ENCODE results near the gene MDM2. TPM values are rescaled to one million over a fixed set of nuclear protein-coding genes. Genes with fewer than 3 reads are reported as not detected.

MDM2 gene
- polyA plus RNA-seq, 4 donors = 52.3 to 76.4 (median 57.5) TPM

- no peak for DNase-seq (ENCODE audit: low read depth in 4 of 4, low spot score in 2 of 4)
These were observed 37.1 kb downstream of the MDM2 start for GRCh38 chr12:68844788-68845695.

DNA sequence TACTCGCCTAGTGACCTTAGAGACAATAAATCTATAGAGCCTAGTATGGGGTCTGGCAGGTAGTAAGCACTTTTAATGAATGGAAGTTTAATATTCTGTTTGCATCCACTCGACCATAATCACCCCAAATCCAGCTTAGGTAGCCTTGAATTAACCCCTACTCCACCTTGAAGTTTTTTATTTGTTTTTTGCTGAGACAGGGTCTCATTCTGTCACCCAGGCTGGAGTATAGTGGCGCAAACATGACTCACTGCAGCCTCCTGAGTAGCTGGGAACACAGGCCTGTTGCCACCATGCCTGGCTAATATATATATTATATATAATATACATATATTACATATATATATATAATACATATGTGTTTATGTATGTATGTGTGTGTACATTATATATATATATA is 38.8 kb downstream of the MDM2 start:
- DNase-seq (ENCODE audit: low read depth in 4 of 4, low spot score in 2 of 4) = no peak

DNA sequence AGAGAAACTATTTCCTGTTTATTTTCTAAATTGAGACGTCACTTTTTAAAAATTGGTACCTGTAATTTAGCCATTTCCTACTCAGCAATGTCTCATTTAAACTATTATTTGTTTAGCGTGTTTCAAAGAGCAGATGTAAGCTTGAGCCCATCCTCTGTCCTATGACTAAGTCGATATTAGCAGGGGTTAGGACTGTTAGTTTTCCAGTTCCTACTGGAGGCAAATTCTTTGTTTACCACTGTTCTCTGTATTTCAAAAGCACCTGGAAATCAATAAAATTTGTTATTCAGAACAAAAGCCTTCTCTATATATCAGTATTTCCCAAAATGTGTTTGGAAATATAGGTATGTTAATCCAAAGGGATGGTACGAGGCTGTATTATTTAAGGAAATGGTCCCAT is 42.4 kb downstream of the MDM2 start:
- no peak for DNase-seq (ENCODE audit: low read depth in 4 of 4, low spot score in 2 of 4)

DNA sequence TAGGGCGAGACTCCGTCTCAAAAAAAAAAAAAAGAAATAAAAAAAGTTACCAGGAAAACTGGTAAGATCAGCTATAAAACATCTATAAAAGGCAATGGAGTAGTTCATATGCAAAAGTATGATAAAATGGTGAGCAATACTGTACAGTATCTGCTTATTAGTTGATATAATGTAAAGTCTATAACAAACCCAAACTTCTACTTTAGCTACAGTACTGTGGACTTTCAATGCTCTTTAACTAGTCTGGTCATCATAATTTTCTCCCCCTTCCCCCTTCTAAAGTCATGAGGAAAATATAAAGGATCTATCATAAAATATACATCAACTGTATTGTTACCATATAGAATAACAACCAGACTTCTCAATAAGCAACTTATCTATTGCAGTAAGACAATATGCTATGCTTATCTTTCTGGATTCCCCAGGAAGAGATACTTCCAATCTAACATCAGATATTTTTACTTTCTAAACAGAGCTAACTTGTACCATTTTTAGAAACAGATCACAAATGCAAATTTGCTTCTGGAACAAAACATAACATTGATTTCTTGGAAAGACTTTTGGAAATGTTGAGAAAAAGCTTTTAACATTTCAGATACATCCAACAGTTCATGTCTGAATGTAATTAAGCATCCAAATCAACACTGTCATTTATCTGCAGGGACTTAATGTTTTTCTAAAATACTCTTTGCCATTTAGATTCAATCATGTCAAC is 43.8 kb downstream of the MDM2 start:
- no peak for DNase-seq (ENCODE audit: low read depth in 4 of 4, low spot score in 2 of 4)

DNA sequence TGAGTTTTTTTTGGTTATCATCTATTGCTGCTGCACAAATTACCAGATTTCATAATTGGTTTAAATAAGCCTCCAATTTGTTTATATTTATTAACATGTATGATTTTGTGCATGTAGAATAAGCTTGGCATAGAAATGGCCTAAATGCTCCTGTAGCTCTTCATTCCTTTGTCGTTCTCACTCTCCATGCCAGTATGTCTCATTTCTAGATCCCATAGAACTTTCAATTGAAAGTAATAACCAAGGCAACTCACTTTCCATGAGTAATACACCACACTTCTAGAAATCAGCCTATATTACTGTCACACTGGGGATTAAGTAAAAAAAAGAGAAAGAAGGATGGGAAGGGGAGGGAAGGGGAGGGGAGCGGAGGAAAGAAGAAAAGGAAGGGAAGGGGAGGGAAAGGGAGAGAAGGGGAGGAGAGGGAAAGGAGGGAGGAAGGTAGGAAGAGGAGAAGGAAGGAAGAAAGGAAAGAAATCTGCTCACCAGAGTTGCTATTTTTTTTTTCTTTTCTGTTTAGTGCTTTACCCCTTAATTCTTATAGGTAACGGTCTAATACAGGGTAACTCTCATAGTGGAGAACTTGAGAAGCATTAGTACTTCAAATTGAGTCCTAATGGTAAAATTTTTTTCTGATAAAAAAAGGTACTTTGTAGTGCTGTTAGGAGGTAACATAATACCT is 45.6 kb downstream of the MDM2 start:
- no peak for DNase-seq (ENCODE audit: low read depth in 4 of 4, low spot score in 2 of 4)

- DNase-seq (ENCODE audit: low read depth in 4 of 4, low spot score in 2 of 4) = no peak
These were observed 46.1 kb downstream of the MDM2 start for GRCh38 chr12:68854078-68854468.

DNA sequence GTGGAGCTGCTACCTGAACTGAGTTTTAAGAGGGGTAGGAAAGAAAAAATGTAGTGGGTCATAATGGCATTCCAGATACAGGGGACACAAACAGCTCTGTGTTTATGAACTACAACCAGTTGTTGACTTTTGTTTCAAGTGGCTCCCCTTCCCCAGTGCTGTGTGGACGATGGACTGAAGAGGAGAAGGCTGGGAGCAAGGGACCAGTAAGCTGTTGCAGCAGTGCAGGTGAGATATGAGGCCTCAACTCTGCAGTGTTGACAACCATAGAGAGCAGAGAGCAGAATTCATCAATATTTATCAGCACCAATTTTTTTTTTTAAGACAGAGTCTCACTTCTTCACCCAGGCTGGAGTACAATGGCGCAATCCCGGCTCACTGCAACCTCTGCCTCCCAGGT is 46.6 kb downstream of the MDM2 start:
- no peak for DNase-seq (ENCODE audit: low read depth in 4 of 4, low spot score in 2 of 4)

- DNase-seq (ENCODE audit: low read depth in 4 of 4, low spot score in 2 of 4) = no peak
These were observed 47.1 kb downstream of the MDM2 start for GRCh38 chr12:68855111-68855510.

- DNase-seq (ENCODE audit: low read depth in 4 of 4, low spot score in 2 of 4) = no peak
These were observed 47.8 kb downstream of the MDM2 start for GRCh38 chr12:68855771-68856170.

DNA sequence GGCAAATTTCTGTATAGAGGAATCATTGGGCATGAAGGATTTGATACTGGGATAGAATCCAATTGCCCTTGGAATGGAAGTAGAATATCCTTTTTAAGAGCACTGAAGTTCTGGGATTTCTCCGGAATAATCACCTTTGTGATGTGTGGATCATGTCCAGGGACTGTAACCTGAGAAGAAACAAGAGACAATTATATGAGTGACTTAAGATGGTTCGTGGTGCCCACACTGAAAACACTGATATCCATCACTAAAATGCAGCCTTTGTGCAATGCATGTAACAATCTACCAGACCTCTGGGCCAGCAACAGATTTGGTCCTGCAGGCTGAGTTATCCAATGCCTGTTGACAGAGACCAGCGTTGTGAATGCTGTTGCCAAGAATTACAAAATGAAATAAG is 48.5 kb downstream of the MDM2 start:
- no peak for DNase-seq (ENCODE audit: low read depth in 4 of 4, low spot score in 2 of 4)

DNA sequence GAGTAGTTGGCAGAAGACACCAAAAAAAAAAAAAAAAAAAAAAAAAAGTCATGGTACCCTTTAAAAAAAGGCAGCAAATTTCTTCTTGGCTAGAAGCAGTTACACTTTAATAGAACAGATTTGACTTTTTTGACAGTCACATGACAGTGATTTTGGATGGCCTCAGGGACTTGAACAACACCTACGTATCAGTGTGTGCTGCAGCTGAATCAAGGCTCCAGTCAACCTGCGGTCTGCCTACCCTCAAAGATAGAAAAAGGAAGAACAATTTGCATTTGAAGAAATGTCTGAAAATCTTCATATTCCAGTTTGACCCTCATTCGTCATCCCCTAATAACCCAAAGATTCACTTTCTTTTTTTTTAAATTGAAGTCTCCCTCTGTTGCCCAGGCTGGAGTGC is 53.9 kb downstream of the MDM2 start:
- no peak for DNase-seq (ENCODE audit: low read depth in 4 of 4, low spot score in 2 of 4)

DNA sequence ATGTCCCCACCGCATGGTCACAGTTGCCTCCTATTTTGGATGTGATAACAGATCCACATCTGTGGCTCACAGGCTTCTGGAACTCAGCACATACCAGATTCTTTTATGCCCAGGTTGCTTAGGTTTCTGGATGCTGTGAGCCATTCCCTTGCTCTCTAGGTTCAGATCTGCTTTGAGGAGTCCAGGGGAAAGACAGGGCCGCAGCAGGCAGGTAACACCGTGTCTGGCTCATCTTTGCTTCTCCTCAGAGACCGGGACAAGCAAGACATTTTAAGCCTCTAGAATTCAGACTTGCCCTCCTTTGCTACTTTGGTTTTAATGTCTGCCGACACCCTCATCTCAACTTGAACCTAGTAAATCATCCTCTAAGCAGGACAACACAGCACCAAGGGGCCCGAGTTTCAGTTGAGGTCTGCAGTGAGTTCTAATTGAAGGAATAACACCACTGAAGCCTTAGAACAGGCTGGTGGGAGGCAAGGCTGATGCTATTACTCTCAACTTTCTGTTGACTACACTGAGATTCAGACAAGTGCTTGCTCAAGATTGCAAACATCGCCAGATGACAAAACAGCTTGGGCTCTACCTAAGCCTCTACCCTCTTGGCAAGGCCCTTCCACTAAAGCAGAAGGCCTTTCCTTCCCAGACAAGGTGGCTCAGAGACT is 55.3 kb downstream of the MDM2 start:
- DNase-seq (ENCODE audit: low read depth in 4 of 4, low spot score in 2 of 4) = no peak

- DNase-seq (ENCODE audit: low read depth in 4 of 4, low spot score in 2 of 4) = peak in 2 of 4 donors; percentile 9 to 23
These were observed 56.0 kb downstream of the MDM2 start for GRCh38 chr12:68863886-68864454.

GRCh38 chr12:68864604-68865003 is 56.6 kb downstream of the MDM2 start:
- no peak for DNase-seq (ENCODE audit: low read depth in 4 of 4, low spot score in 2 of 4)

DNA sequence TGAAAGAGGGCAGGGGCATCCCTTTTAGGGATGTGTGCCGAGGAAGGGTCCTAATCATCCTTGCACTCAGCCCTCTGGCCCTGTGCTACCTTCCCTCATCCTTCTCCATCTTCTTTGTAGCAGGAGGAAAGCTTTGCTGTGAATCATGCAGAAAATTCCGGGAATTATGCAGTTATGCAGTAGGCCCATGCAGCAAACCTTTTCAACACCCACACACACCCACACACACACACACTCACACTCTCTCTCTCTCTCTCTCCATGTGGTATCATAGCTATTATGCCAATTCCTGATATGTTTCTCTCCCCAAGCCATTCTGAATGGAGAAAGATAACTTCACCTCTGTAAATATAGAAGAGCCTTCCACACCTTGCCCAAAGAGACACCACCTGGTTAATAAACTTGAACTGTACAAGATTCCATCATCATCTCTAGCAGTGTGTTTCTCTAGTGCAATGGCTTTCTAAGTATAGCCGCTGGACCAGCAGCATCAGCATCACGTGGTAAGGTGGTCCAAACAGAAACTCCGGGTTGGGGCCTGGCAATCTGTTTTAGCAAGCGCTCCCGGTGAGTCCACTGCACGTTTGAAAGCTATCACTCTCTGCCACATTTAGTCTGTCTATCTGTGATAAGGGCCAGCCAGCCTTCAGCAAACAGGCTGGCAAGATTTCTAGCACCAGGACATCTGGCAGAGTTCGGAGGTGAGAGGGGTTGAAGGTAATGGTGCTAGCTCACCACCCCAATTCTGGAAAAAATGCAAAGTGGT is 57.6 kb downstream of the MDM2 start:
- DNase-seq (ENCODE audit: low read depth in 4 of 4, low spot score in 2 of 4) = no peak

GRCh38 chr12:68866950-68867349 is 59.0 kb downstream of the MDM2 start:
- DNase-seq (ENCODE audit: low read depth in 4 of 4, low spot score in 2 of 4) = no peak

DNA sequence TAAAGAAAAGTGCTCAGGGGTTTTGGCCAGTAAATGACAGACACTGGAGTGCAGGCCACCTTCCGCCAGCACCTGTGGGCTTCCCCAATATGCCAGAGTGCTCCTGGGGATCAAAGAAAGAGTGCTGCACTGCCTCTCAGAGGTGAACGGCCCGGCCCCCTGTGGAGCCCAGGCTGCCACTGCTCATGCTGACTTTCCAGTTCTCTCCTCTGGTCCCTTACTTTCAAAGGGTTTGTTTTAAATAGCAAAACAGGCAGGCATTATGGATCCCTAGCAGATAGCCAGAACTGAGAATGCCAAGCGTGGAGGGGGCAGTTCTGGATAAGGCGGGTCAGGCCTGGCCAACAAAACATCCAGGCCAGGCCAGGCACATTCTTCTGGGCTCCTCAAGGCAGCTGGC is 59.6 kb downstream of the MDM2 start:
- DNase-seq (ENCODE audit: low read depth in 4 of 4, low spot score in 2 of 4) = no peak

DNA sequence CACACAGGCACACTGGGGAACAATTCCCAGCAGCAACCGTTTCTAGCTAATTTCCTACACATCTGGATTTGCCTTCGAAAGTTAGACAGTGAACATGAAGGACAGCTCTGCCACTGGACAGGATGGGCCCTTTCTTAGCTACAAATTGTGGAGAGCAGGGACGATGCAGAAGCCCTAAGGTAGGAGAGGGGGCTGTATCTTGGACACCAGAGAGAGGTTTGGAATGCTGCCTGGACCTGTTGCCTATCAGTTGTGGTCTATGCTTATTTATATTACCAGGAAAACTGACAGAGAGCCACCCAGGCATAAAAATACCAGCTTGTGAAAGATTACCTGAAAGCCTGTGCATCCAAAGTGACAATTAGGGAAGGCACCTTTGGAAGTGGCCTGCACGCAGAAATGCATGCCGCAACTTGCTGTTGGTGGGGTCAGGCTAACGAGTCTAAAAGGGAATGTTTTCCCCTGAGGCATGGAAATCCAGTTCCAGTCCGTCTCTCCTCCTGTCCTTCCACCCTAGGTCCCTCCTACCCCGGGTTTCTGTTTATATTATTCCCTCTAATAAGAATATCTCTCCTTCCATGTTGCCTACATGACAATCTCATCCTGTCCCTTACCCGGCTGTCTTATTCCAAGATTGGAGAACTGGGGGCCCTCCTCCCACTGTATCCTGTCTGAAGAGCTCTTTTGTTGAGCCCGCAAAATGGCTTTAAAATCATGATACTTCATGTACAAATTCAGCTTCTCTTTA is 60.2 kb downstream of the MDM2 start:
- no peak for DNase-seq (ENCODE audit: low read depth in 4 of 4, low spot score in 2 of 4)

DNA sequence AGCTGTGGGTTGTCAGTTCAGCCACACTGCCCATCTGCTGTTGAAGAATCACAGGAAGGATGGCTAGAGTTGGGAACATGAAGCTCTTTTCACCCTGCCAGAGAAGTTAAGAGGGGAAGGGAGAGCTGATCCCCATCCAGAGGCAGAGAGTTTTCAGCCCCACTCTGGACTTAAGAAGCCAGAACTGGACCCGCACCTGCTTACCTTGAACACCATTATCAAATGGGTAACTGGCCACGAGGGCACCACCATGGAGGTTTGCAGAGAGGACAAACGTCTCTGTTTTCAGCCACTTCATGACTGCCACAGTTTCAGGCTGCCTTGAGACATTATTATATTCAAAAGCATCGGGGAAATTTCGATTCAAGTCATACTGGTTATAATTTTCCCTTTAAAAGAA is 62.0 kb downstream of the MDM2 start:
- no peak for DNase-seq (ENCODE audit: low read depth in 4 of 4, low spot score in 2 of 4)

All from left renal cortex interstitium (tissue), 4 donors.